Astrocyte (in vitro differentiated cells and primary cell): ENCODE measurements around the gene TBC1D22B.
"Not testable (repeated sequence)": the region's sequence is repeated elsewhere in the genome, so short reads cannot be mapped to it uniquely, and the experiment has no call there.

Experiments used
- CTCF ChIP-seq: IDR thresholded peaks from 2 replicates; pipeline ENCODE4 v1.5.1; 2011; ENCODE audit warnings: low read depth, mild to moderate bottlenecking, inconsistent platforms, low read length, moderate library complexity; ENCODE audit not compliant: insufficient read depth
- EZH2 ChIP-seq: IDR thresholded peaks from 2 replicates; pipeline ENCODE4 v1.6.1; 2012; ENCODE audit warnings: mild to moderate bottlenecking, low read length, inconsistent platforms; ENCODE audit not compliant: insufficient read depth

DNA sequence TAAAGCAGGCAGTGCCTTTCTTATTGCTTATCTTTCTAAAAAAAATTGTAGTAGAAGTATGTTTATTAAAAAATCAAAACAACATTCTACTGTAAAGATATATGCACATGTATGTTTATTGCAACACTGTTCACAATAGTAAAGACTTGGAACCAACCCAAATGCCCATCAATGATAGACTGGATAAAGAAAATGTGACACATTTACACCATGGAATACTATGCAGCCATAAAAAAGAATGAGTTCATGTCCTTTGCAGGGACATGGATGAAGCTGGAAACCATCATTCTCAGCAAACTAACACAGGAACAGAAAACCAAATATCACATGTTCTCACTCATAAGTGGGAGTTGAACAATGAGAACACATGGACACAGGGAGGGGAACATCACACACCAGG is 40.1 kb downstream of the TBC1D22B start:
- TF ChIP-seq CTCF, EZH2: not testable (repeated sequence)
